Activated CD8-positive, alpha-beta memory T cell treated with anti-CD3 and anti-CD28 coated beads for 4 hours (primary cell): ENCODE data around the gene TRAIP.
"Not testable (repeated sequence)": the region's sequence is repeated elsewhere in the genome, so short reads cannot be mapped to it uniquely, and the experiment has no call there.

ENCODE experiments used
- DNase-seq, 2 donors: peaks; one replicate each; pipeline ENCODE4 v3.0.0-alpha.2; 2020; ENCODE audit warnings: low read depth in 2 of 2

The TRAIP gene, protein sequence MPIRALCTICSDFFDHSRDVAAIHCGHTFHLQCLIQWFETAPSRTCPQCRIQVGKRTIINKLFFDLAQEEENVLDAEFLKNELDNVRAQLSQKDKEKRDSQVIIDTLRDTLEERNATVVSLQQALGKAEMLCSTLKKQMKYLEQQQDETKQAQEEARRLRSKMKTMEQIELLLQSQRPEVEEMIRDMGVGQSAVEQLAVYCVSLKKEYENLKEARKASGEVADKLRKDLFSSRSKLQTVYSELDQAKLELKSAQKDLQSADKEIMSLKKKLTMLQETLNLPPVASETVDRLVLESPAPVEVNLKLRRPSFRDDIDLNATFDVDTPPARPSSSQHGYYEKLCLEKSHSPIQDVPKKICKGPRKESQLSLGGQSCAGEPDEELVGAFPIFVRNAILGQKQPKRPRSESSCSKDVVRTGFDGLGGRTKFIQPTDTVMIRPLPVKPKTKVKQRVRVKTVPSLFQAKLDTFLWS

DNA sequence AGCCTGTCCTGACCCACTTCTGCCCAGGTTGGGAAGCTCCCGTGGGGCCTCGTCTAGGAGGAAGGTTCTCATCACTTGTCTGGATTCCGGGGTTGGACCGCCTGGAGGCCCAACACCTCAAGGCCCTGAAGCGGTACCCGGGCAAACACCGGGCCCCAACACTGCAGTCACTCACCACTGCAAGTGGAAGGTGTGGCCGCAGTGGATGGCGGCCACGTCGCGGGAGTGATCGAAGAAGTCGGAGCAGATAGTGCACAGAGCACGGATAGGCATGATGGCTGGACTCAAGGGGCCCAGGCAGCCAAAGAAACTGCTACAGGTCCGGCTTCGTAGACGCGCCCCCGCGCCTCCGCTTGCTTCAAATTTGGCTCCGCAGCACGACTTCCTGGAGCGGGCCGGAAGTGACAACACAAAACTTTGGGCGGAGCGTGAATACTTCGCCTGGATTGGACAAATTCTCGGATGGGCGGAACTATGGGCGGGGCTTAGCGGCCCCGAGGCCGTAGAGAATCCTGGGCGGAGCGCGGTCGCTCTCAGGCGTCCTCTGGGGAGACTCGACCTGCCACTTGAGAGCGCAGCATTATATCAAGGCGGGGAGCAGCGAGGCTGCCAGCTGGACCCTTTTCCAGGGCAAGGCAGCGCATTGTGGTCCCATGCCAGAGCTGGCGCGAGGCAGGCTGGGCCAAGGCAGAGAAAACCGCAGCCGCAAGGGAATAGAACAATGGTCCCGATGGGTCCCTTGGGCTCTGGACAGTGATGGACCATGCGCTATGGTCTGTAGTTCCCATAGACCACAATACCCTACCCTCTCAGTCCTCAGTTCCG is at the start of gene TRAIP:
TSS of gene TRAIP (minus strand) at position 384 of the 825 bp plus-strand sequence. CDS start at position 273, 111 bp downstream.
- peak; percentile 83 to 88 for DNase-seq

DNA sequence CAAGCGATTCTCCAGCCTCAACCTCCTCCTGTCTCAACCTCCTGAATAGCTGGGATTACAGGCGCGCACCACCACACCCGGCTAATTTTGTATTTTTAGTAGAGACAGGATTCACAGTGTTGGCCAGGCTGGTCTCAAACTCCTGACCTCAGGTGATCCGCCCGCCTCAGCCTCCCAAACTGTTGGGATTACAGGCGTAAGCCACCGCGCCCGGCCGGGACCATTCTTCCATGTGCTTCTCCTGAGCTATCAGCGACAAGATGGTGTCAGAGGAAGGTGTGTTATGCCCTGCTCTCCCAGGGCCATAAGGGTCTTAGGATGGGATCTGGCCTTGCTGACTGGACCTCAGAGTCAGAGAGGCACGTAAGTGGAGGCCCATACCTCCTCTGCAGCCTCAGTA is 48.1 kb upstream of the TRAIP start:
- DNase-seq: not testable (repeated sequence)

DNA sequence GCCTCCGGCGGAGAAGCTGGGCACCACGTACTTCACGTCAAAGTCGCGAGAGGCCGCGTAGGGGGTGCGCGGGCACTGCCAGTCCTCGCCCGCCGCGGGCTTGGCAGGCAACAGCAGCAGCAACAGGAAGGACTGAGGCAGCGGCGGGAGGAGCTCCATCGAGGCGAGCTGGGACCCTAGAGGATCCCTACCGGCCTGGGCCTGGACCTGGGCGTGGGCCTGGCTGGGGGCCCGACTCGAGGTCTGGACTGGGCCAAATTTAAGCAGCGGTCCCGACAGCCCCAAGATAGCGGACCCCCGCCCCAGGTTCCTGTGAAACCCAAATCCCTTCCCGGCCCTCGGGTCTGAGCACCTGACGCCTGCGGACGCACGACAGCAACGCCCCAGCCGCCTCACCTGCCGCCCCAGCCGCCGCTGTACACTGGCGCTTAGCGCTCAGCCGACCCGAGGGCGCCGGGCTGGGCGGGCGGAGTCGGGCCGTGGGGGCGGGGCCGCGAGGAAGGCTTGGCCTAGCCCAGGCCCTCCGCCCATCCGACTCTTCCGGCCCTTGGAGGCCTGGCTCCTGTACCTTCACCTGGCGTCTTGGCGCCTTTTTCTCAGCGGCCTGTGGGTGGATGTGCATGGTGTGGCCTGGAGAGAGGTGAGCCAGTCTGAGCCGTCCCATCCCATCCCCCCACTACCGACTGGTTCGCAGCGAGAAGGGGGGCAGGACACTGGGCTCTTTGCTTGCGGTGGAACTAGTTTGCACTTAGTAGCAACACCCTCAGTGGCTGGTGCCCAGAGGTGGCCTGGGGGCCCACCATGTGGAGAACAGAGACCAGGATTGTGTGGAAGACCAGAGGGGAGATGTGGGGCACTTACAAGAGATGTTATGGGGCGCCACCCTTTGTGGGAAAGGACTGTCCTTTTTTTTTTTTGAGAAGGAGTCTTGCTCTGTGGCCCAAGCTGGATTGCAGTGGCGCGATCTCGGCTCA is 47.4 kb upstream of the TRAIP start, which contains the start of gene MST1R:
TSS of gene MST1R (minus strand) at position 423 of the 974 bp plus-strand sequence. CDS start at position 159, 264 bp downstream.
- peak; percentile 42 to 44 for DNase-seq

DNA sequence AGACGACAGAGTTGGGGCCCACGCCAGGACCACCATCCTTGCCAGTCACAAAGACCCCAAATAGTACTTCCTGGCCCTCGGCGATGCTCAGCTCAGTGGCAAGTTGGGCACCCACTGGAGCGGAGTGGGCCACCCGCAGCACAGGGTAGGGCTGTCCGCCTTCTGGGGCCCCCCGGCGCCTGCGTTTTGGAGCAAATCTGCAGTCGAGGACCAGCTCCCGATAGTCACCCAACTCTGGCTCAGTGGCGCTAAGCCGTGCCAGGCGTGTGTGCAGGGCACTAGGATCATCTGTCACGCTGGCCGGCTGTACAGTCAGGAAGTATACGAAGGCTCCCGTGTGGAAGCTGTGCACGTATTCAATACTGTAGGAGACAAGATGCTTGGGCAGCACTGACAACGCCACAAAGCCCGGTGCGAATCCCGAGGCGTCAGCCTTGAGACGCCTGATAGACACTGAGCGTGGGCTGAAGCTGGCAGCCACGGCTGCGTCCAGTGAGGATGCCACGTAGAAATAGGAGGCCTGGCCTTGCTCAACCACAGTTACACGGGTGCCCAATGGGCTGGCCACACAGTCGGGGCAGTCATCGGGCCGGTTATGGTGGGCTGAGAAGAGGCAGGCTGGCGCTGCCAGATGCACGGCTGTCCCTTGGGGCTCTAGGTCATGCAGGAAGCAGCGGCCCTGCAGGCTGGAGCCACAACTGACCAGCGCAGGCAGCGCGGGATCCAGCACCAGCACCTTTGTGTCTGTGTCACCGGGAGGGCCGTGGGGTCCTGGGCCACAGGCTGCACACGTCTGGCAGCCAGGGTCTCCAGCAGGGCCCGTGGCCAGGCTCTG is 46.4 kb upstream of the TRAIP start:
- no peak for DNase-seq

DNA sequence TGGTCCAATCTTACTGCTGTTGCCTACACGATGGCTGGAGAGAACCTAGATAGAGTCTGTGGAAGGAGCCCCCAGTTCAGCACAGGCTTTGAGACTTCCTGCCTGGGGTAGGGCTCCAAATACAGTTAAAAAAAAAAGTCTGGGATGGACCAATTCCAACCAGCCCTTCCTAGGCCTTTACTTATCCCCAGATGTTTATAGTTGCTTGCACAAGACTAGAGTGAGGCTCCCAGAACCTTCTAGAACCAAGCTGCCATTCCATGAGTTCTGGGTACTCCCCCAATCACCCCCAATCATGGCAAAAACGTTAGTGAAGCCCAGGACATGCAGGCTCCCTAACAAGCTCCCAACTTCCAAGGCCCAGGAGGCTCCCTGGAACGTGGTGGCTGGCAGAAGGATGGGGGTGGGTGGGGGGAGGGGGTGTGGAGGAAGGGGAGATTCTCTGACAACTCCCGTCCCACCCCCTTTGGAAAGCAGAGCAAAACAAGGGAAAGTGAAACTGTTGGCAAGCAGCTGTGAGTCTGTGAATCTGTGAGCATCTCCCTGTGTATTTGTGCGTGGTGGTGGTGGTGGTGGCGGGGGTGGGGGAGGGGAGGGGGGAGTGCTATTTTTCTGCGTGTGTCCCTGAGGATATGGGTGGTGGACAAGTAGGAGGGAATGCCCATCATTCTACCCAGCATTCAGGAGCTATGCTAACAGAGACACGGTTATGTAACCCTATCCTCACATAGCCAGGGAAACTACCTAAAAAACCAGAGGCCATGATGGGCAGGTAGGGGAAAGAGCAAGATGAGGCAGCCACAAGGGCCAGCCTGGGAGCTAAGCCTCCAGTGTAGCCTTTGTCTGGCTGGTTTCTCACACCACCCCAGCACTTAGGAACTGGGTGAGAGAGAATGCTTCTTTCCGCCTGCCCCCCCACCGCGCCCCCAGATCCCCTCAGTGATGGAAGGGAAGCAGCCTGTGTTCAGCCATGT is 45.3 kb upstream of the TRAIP start:
- no peak for DNase-seq

DNA sequence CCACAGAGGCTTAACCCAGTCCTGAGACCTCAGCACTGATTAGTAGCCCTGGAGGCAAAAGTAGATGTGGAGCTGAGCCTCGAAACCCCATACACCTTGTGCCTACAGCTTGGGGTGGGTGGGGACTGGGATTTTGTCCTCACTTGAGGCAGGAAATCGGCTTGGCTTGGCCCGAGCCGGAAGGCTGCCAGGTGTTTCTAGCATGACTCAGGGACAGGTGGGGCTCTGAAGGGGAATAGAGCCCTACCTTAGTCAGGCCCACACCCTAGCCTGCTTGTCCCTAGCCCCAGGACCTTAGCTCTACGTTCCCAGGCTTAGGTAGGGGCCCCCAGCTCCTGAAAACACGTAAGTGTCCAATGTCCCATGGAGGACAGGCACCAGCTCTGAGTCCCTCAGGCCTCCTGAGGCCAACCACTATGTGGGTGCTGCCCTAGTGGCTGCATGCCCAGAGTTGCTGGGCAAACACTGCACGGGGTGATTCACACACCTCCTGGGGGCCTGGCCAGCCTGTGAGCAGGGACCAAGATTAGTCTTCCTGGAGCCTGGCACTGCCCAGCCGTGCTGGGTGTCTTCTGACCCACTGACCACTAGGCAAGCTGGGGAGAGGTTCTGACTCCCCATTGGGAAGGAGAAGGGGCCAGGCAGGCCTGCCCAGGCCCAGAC is 44.3 kb upstream of the TRAIP start:
- no peak for DNase-seq

DNA sequence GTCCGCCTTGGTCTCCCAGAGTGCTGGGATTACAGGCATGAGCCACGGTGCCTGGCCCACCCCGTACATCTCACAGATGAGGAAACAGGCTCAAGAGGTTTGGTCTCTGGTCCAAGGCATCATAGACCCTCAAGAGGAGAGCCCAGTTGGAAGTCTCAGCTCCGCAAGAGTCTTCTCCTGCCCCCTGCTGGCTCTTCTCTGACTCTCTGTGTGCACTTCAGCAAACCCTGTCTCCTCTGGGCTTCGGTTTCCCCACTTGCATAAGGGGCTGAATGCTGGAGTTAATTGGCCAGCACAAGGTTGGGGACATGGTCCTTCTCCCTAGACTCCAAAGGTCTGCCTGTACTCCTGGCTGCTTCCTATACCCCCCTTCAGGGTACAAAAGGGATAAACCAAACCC is 43.5 kb upstream of the TRAIP start:
- DNase-seq: no peak

DNA sequence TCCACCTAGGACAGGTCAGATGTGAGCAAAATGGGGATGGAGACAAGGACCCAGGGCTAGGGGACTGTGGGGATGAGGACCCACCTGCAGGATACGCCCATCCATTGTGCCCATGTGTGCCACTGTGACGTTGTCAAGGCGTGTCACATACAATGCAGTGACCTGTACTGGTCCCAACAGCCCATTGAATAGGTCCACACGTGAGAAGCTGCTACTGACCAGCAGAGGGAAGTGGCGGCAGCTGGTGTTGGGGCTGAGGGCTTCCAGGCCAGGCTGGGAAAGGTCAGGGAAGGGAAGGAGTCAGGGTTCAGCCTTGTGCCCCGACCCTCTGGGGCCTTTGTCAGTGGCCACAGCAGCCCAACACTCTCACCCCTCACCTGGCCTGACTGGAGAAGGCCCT is 42.6 kb upstream of the TRAIP start:
- no peak for DNase-seq

DNA sequence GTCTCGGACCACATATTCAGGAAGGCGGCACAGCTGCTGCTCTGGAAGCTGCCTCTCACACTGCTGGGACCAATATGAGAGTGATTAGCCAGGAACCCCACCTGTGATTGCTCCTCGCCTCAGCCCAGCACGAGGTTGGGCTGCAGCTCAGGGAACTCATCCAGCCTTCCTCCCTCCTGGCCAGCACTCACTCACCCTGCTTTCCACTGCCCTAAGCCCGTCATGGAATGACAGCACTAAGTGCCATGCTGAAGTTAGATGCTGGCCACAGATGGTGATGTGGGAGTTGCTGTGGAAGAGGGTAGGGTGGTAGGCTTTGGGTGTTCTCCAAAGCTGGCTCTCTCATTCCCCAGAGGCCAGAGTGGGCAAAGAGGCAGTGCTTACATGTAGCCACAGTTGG is 40.0 kb upstream of the TRAIP start:
- no peak for DNase-seq

DNA sequence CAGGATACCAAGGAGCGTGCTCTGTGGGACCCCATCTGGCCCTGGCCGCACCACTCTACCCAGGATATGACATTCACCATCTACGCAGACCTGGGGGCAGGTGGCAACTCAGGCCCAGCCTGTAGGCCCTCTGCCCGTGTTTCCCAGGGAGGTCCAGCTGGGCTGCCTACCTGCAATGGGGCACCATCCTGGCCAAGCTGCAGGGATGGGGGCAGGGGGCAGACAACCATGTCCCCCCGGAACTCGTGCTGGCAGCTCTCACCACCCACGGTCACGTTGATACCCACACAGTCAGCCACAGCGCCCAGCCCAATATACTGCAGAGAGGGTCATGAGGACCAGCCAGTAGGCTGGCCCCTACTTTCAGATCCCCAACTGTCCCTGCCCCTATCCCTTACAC is 39.4 kb upstream of the TRAIP start:
- no peak for DNase-seq

DNA sequence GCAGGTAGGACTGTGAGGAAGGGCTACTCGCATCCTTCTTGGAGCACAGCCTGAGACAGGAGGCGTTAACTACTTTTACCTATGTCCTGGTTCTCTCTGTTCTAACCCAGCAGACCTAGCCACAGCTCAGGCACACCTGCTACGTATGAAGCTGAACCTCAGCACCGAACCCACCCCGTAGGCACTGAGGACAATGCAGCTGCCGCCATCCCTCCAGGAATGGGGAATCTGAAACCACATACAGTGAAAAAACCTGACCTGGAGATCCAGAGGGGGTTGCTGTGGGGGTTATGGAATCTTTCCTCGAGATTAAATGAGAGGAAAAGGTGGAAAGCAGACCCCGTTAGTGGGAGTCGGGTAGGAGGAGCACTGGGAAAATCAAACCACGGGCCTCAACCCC is 32.9 kb upstream of the TRAIP start:
- DNase-seq: no peak

DNA sequence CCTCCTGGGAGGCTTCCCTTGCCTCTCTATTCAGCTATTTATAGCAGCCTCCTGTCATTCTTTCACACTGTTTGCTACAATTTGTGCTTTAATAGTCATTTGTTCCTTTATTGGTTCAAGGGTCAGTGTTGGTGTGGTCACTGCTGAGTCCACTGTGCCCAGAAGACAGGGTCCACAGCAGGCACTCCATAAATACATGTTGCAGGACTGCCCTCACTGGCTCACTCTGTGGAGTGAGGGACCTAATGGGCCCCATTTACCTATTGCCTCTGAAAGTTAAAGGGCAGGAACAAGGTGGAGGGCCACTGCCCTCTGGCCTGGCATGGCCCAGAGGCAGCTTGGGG is 30.5 kb upstream of the TRAIP start:
- DNase-seq: no peak

DNA sequence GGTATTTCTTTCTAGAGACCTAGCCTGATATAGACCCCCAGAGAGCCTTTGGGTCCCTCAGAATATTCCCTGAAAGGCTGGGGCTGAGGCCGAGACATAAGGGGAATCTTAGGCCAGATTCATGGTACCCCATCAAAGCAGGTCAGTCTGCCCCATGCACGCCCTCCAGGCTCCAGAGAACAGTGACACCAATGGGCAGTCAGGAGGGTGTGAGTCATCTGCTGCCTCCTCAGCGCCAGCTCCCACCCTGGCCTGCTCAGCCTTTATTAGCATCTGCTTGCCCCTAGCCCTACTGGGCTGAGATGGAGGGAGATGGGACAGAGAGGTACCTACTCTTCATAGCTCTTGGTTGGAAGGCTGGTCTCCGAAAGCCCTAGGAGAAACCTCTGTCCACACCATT is 27.6 kb upstream of the TRAIP start:
- DNase-seq: no peak

DNA sequence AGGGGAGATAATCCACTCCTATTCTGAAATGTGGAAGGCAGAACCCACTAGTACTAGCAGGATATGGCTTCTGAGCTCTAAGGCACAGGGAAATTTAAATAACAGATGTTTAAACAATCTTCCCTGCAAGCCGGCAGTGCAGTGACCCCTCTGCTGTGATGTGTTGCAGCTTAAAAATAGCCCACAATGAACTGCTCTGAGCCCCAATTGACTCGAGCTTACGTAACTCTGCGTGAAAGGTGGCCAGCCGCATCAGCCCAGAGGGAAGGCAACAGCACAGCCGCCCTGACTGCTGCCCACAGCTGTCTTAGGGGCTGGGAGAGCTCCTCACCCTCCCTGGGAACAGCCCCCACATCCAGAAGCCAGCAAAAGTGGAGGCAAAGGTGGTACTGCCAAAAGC is 25.8 kb upstream of the TRAIP start:
- DNase-seq: no peak

DNA sequence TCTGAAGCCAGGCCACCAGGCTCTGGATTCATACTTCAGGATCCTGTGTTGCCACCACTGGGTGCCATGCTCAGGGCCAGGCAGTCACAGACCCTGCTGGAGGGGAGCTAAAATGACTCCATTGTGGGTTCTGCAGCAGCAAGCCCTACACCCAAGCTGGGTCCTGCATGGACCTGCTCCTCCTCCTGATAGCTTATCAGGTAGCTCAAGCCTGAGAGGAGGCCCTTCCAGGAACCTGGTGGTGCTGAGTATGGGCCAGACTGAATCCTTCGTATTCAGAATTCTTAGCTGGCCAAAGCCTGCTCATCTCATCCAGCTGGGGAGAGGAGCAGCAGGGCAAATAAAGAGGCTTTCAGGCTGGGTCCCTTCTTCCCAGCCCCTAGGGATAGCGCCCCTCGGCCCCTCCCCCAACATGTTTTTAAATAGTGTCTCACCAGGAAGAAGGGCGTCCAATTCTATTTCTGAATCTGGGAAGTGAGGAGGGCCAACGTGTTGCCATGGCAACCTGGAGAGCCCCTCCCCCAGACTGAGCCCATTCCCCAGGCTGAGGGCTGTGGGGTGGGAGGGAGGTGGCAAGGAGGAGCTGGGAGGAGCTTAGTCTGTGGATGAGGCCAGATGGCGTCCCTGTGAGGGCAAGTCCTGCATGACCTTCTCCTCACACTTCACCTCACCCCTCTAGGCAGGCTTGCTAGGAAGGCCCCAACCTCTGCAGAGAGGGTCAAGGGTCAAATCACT is 24.4 kb upstream of the TRAIP start:
- no peak for DNase-seq

DNA sequence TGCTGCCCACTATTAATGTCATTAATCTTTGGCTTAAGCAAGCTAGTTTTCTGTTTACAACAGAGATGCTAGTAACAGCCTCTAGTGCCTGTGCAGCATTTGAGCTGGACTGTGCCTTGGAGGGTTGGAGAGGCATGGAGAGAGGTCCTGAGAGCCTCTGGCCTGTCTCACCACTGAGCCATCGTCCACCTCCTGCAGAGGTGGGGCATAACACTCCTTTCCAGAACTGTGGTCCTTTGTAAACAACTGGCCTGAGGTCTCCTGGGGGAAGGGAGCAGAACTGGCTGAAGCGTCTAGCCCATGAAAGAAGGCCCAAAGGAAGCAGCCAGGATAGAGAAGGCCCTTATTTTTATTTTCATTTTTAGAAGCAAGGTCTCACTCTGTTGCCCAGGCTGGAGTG is 23.4 kb upstream of the TRAIP start:
- no peak for DNase-seq

DNA sequence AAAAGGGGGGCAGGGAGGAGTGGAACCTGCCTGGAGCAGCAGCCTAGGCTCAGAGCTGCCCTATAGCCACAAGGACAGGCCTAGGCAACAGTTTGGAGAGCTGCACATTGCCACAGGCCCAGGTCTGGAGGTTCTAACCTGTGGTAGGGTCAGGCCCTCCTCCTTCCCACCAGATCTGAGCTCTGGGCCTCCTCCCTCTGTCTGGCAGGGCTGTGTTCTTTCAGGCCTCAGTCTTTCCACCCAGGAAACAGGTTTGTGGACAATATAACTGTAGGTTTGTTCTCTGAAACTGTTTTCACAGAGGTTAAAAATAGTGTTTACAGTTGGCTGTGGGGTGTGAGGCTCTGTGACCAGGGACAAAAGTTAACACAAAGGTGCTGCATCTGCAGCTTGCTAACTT is 22.3 kb upstream of the TRAIP start:
- no peak for DNase-seq

DNA sequence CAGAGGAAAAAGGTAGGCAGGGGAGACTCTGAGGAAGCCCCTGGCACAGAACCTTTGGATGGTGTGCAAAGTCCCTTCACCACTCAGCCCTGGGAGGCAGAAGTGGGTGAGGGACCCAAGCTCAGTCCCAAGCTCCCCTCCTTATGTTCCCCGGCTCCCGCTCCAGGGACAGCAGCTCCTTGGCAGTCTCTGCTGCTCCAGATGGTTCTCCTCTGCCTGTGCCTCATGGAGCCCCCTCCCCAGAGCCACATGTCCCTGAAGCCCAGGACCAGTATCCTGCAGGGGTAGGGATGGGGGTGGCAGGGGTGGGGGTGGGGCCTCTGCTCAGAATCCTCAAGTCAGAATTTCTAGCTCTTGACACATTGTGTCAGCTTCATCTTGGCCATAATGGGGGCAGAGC is 21.4 kb upstream of the TRAIP start:
- no peak for DNase-seq
